ENCODE measurements around the gene GDA.

GDA gene

GRCh38 chr9:72149231-72149975 lies at the start of gene GDA:
GDA (plus strand) TSS chr9:72149440; CDS start chr9:72149560, 120 bp downstream.
- DNase-seq (ENCODE audit: low spot score) = peak; percentile 62

GRCh38 chr9:72102520-72102919 lies 46.7 kb upstream of the GDA start:
- no peak for DNase-seq (ENCODE audit: low spot score)

- DNase-seq (ENCODE audit: low spot score) = no peak
Observed at GRCh38 chr9:72113056-72113455, 36.2 kb upstream of the GDA start.

GRCh38 chr9:72119853-72120252 lies 29.4 kb upstream of the GDA start:
- no peak for DNase-seq (ENCODE audit: low spot score)

- no peak for DNase-seq (ENCODE audit: low spot score)
Observed at GRCh38 chr9:72124947-72125346, 24.3 kb upstream of the GDA start.

GRCh38 chr9:72127753-72128152 lies 21.5 kb upstream of the GDA start:
- DNase-seq (ENCODE audit: low spot score) = no peak

- no peak for DNase-seq (ENCODE audit: low spot score)
Observed at GRCh38 chr9:72128526-72128925, 20.7 kb upstream of the GDA start.

GRCh38 chr9:72129271-72130156 lies 19.7 kb upstream of the GDA start:
- DNase-seq (ENCODE audit: low spot score) = no peak

- DNase-seq (ENCODE audit: low spot score) = no peak
Observed at GRCh38 chr9:72130321-72130720, 18.9 kb upstream of the GDA start.

GRCh38 chr9:72131206-72131605 lies 18.0 kb upstream of the GDA start:
- DNase-seq (ENCODE audit: low spot score) = no peak

GRCh38 chr9:72132052-72132451 lies 17.2 kb upstream of the GDA start:
- no peak for DNase-seq (ENCODE audit: low spot score)

GRCh38 chr9:72133365-72134035 lies 15.7 kb upstream of the GDA start:
- no peak for DNase-seq (ENCODE audit: low spot score)

GRCh38 chr9:72134801-72135200 lies 14.4 kb upstream of the GDA start:
- DNase-seq (ENCODE audit: low spot score) = no peak

GRCh38 chr9:72137697-72138365 lies 11.4 kb upstream of the GDA start:
- no peak for DNase-seq (ENCODE audit: low spot score)

- DNase-seq (ENCODE audit: low spot score) = no peak
Observed at GRCh38 chr9:72139226-72139625, 10.0 kb upstream of the GDA start.

- no peak for DNase-seq (ENCODE audit: low spot score)
Observed at GRCh38 chr9:72140586-72140985, 8.7 kb upstream of the GDA start.

GRCh38 chr9:72141484-72141883 lies 7.8 kb upstream of the GDA start:
- DNase-seq (ENCODE audit: low spot score) = no peak

- no peak for DNase-seq (ENCODE audit: low spot score)
Observed at GRCh38 chr9:72144756-72145492, 4.3 kb upstream of the GDA start.

GRCh38 chr9:72145733-72146505 lies 3.3 kb upstream of the GDA start:
- no peak for DNase-seq (ENCODE audit: low spot score)

GRCh38 chr9:72147676-72148075 lies 1.6 kb upstream of the GDA start:
- no peak for DNase-seq (ENCODE audit: low spot score)

GRCh38 chr9:72150127-72150526 lies 887 bp downstream of the GDA start:
- DNase-seq (ENCODE audit: low spot score) = no peak

Measured in D341Med (cell line).